Bronchial epithelial cell (primary cell): ENCODE measurements around the gene NOTCH3. TPM values are rescaled to one million over a fixed set of nuclear protein-coding genes. Genes with fewer than 3 reads are reported as not detected.

Experiments used
- DNase-seq: peaks from one replicate; pipeline ENCODE4 v3.0.0-alpha.2; 2010; ENCODE audit warnings: low read depth
- FAIRE-seq: peaks from 2 replicates; lab custom pipeline; 2011; peaks lifted over from hg19 to GRCh38; lab: Jason Lieb, UNC
- H3K27me3 ChIP-seq: 2 replicates; pipeline ENCODE4 v1.5.1; 2011; ENCODE audit warnings: low read length; ENCODE audit not compliant: control insufficient read depth, insufficient read depth
- H3K36me3 ChIP-seq: 2 replicates; pipeline ENCODE4 v1.5.1; 2011; ENCODE audit warnings: low read length; ENCODE audit not compliant: control insufficient read depth, insufficient read depth
- H3K4me3 ChIP-seq: 2 replicates; pipeline ENCODE4 v1.5.1; 2011; ENCODE audit warnings: mild to moderate bottlenecking, low read depth, low read length, control low read depth
- CTCF ChIP-seq: IDR thresholded peaks from 2 replicates; pipeline ENCODE4 v1.5.1; 2011; ENCODE audit warnings: mild to moderate bottlenecking, moderate library complexity, low read length, control low read depth, inconsistent platforms; ENCODE audit not compliant: insufficient read depth, severe bottlenecking
- total RNA-seq: library from RNA; depleted of rRNA; stranded (reverse); fragments of >200 nt; gene quantifications from 2 replicates; pipeline ENCODE4 v1.2.1, GENCODE V29; 2014

Gene NOTCH3
- total RNA-seq, 1 donor from 2014 or later: 53.2 TPM

GRCh38 chr19:15201374-15202023, 704 bp upstream of the NOTCH3 start:
- Histone ChIP-seq H3K36me3 (peaks cover 13% of the 10 kb centered on the region), H3K4me3 (peak overlapping the region; percentile 93), H3K27me3 (no peaks in the 10 kb centered on the region)
- no peak for DNase-seq
- TF ChIP-seq CTCF: no peak
- no peak for FAIRE-seq

GRCh38 chr19:15199661-15200552, 888 bp downstream of the NOTCH3 start:
- peak overlapping the region; percentile 93 for H3K4me3 ChIP-seq
- no peaks in the 10 kb centered on the region for H3K27me3 ChIP-seq
- peak; percentile 47 for DNase-seq
- no peak for TF ChIP-seq CTCF
- FAIRE-seq: no peak
- peaks cover 16% of the 10 kb centered on the region for H3K36me3 ChIP-seq

GRCh38 chr19:15198951-15199660, 1.7 kb downstream of the NOTCH3 start:
- TF ChIP-seq CTCF: no peak
- H3K27me3 ChIP-seq: no peaks in the 10 kb centered on the region
- H3K4me3 ChIP-seq: peak overlapping the region; percentile 93
- DNase-seq (no peak), FAIRE-seq (peak; percentile 97)
- H3K36me3 ChIP-seq: peaks cover 18% of the 10 kb centered on the region

- TF ChIP-seq CTCF: no peak
- H3K4me3 ChIP-seq: no peak overlapping the region
- H3K36me3 ChIP-seq: peaks cover 18% of the 10 kb centered on the region
- no peaks in the 10 kb centered on the region for H3K27me3 ChIP-seq
- FAIRE-seq (peak; percentile 64), DNase-seq (peak; percentile 22)
Observed at GRCh38 chr19:15197942-15198341, 2.9 kb downstream of the NOTCH3 start.

GRCh38 chr19:15197275-15197941, 3.4 kb downstream of the NOTCH3 start:
- Histone ChIP-seq H3K27me3 (no peaks in the 10 kb centered on the region), H3K36me3 (peaks cover 22% of the 10 kb centered on the region), H3K4me3 (no peak overlapping the region)
- TF ChIP-seq CTCF: no peak
- no peak for DNase-seq
- no peak for FAIRE-seq
